Progenitor cell of endocrine pancreas (in vitro differentiated cells): ENCODE measurements around the gene RBMY1B. TPM values are rescaled to one million over a fixed set of nuclear protein-coding genes. Genes with fewer than 3 reads are reported as not detected.
"Not testable (repeated sequence)": the region's sequence is repeated elsewhere in the genome, so short reads cannot be mapped to it uniquely, and the experiment has no call there.

ENCODE experiments used
- DNase-seq: peaks from one replicate; pipeline ENCODE4 v3.0.0; 2021; ENCODE audit warnings: low spot score; ENCODE audit not compliant: unreplicated experiment
- H3K27ac Mint-ChIP-seq: 2 replicates; pipeline ENCODE4 v1.8.0; 2021; ENCODE audit warnings: mild to moderate bottlenecking, moderate library complexity, mixed read lengths
- H3K27me3 Mint-ChIP-seq: 2 replicates; pipeline ENCODE4 v1.8.0; 2021; ENCODE audit warnings: mixed read lengths
- H3K36me3 Mint-ChIP-seq: 2 replicates; pipeline ENCODE4 v1.8.0; 2022; ENCODE audit warnings: mixed read lengths; ENCODE audit not compliant: insufficient read depth
- H3K4me1 Mint-ChIP-seq: 2 replicates; pipeline ENCODE4 v1.8.0; 2021; ENCODE audit warnings: low read depth, mixed read lengths
- H3K4me3 Mint-ChIP-seq: 2 replicates; pipeline ENCODE4 v1.8.0; 2021; ENCODE audit warnings: low read depth, mild to moderate bottlenecking, moderate library complexity, mixed read lengths
- H3K9me3 Mint-ChIP-seq: 2 replicates; pipeline ENCODE4 v1.8.0; 2021; ENCODE audit warnings: low read depth, mixed read lengths
- CTCF ChIP-seq: fragments of 200-600 bp; sonication (generic); IDR thresholded peaks from one replicate; pipeline ENCODE4 v1.5.0; 2021; ENCODE audit warnings: antibody characterized with exemption, mild to moderate bottlenecking; ENCODE audit not compliant: unreplicated experiment
- long read RNA-seq: library from polyadenylated mRNA; unstranded; transcript quantifications from one replicate; pipeline ENCODE4 v2.0.0, GENCODE V29; 2020
- total RNA-seq: library from RNA; stranded (reverse); gene quantifications from 2 replicates; pipeline ENCODE4 v1.2.1, GENCODE V29; 2021

Gene RBMY1B
- total RNA-seq, result not detected in 2 replicates
- long read RNA-seq, result 0 reads

- not testable (repeated sequence) for H3K4me1 Mint-ChIP-seq, DNase-seq, H3K27me3 Mint-ChIP-seq, H3K9me3 Mint-ChIP-seq, H3K4me3 Mint-ChIP-seq, H3K27ac Mint-ChIP-seq, H3K36me3 Mint-ChIP-seq
These were observed at the start of gene RBMY1B for GRCh38 chrY:21511038-21511437. TSS of gene RBMY1B (plus strand) at chrY:21511338. CDS start at chrY:21513351, 2,013 bp downstream.

- H3K4me1 Mint-ChIP-seq, H3K9me3 Mint-ChIP-seq, H3K36me3 Mint-ChIP-seq, H3K27me3 Mint-ChIP-seq, H3K4me3 Mint-ChIP-seq, H3K27ac Mint-ChIP-seq, DNase-seq: not testable (repeated sequence)
These were observed 48.2 kb upstream of the RBMY1B start for GRCh38 chrY:21462915-21463314.

- no peak overlapping the region for H3K27ac Mint-ChIP-seq
- no peak overlapping the region for H3K4me3 Mint-ChIP-seq
- H3K9me3 Mint-ChIP-seq, result no peaks in the 10 kb centered on the region
- DNase-seq, result no peak
- H3K27me3 Mint-ChIP-seq, result no peaks in the 10 kb centered on the region
- no peaks in the 10 kb centered on the region for H3K4me1 Mint-ChIP-seq
- TF ChIP-seq CTCF, result no peak
- no peaks in the 10 kb centered on the region for H3K36me3 Mint-ChIP-seq
These were observed 28.2 kb upstream of the RBMY1B start for GRCh38 chrY:21482967-21483366.

- not testable (repeated sequence) for DNase-seq, H3K27ac Mint-ChIP-seq, H3K9me3 Mint-ChIP-seq, H3K36me3 Mint-ChIP-seq, H3K4me1 Mint-ChIP-seq, H3K4me3 Mint-ChIP-seq, H3K27me3 Mint-ChIP-seq
These were observed 23.4 kb downstream of the RBMY1B start, which contains the start of gene RBMY1A1 for GRCh38 chrY:21534579-21534978. TSS of gene RBMY1A1 (plus strand) at chrY:21534879. CDS start at chrY:21536892, 2,013 bp downstream.

GRCh38 chrY:21559316-21559984 is 48.3 kb downstream of the RBMY1B start:
- not testable (repeated sequence) for H3K36me3 Mint-ChIP-seq, DNase-seq, H3K9me3 Mint-ChIP-seq, H3K4me3 Mint-ChIP-seq, H3K27ac Mint-ChIP-seq, H3K27me3 Mint-ChIP-seq, H3K4me1 Mint-ChIP-seq

Other genes starting within 250 kb of the RBMY1B start
- gene RBMY1A1, start 23.5 kb downstream of the RBMY1B start, total RNA-seq, result not detected in 2 replicates